ENCODE measurements around the gene METTL4. TPM values are rescaled to one million over a fixed set of nuclear protein-coding genes. Genes with fewer than 3 reads are reported as not detected.

The METTL4 gene
- total RNA-seq, 1 donor = 10.5 TPM

DNA sequence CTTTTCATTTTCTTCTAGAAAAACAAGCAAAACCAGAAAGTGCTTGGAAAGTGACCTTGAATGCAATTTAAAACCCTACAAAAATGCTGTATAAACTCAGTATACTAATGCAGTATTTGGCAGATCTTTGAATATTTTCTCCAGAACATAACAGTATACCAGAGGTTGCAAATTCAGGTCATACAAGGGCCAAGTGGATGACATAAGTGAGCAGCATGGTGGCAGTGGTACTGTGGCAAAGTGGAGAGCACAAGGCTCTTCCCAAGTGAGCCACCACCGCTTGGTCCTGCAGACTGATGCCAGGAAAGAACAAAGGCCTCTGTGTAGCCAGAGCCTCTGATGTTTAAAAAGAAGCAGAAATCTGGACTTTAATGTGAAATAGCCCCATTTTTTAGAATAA is 33.1 kb downstream of the METTL4 start:
- peaks cover 26% of the 10 kb centered on the region for H3K4me1 ChIP-seq (ENCODE audit: insufficient read depth, low read length)
- H3K27me3 ChIP-seq (ENCODE audit: insufficient read depth, low read length) = no peaks in the 10 kb centered on the region
- TF ChIP-seq, protein P1, sequence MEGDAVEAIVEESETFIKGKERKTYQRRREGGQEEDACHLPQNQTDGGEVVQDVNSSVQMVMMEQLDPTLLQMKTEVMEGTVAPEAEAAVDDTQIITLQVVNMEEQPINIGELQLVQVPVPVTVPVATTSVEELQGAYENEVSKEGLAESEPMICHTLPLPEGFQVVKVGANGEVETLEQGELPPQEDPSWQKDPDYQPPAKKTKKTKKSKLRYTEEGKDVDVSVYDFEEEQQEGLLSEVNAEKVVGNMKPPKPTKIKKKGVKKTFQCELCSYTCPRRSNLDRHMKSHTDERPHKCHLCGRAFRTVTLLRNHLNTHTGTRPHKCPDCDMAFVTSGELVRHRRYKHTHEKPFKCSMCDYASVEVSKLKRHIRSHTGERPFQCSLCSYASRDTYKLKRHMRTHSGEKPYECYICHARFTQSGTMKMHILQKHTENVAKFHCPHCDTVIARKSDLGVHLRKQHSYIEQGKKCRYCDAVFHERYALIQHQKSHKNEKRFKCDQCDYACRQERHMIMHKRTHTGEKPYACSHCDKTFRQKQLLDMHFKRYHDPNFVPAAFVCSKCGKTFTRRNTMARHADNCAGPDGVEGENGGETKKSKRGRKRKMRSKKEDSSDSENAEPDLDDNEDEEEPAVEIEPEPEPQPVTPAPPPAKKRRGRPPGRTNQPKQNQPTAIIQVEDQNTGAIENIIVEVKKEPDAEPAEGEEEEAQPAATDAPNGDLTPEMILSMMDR (IDR thresholded peaks at IDR 0.05; ENCODE audit: extremely low read depth, low read depth, low read length) = no peak
- peak overlapping the region; percentile 14 for H2AFZ ChIP-seq (ENCODE audit: low read length)
- H3K27ac ChIP-seq (ENCODE audit: low read depth, low read length) = peak overlapping the region; percentile 35
- H4K20me1 ChIP-seq (ENCODE audit: insufficient read depth, low read length) = no peaks in the 10 kb centered on the region
- no peak overlapping the region for H3K4me2 ChIP-seq (ENCODE audit: insufficient read depth, low read length)
- no peak for DNase-seq (ENCODE audit: insufficient read length, low spot score, missing footprints)
- no peak overlapping the region for H3K4me3 ChIP-seq (ENCODE audit: insufficient read depth, low read length)
- no peaks in the 10 kb centered on the region for H3K79me2 ChIP-seq (ENCODE audit: insufficient read depth, low read length)
- no peaks in the 10 kb centered on the region for H3K36me3 ChIP-seq (ENCODE audit: insufficient read depth, low read length)
- no peaks in the 10 kb centered on the region for H3K9me3 ChIP-seq (ENCODE audit: low read depth, low read length)

DNA sequence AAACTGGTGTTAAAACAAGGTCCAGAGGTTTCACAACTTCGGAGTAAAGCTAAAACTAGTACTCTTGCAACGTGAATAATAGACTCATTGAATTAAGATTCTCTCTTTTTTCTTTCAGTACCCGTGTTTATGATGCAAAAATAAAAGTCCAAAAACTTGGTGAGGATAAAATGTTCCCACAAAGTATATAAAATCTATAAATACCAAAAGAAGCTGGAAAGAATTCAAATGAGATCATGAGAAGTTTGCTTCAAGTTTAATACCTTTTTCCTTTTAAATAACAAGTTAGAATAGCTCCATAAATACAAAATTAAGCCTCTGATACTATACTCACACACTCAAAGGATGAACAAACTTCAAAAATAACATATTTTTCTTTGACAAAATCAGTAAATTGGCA is 34.0 kb downstream of the METTL4 start:
- Histone ChIP-seq H3K9me3 (ENCODE audit: low read depth, low read length) (no peaks in the 10 kb centered on the region), H3K27ac (ENCODE audit: low read depth, low read length) (peak overlapping the region; percentile 58), H3K4me3 (ENCODE audit: insufficient read depth, low read length) (no peak overlapping the region), H3K79me2 (ENCODE audit: insufficient read depth, low read length) (no peaks in the 10 kb centered on the region), H3K4me1 (ENCODE audit: insufficient read depth, low read length) (peaks cover 26% of the 10 kb centered on the region), H3K4me2 (ENCODE audit: insufficient read depth, low read length) (no peak overlapping the region), H3K27me3 (ENCODE audit: insufficient read depth, low read length) (no peaks in the 10 kb centered on the region), H2AFZ (ENCODE audit: low read length) (no peak overlapping the region), H3K36me3 (ENCODE audit: insufficient read depth, low read length) (no peaks in the 10 kb centered on the region), H4K20me1 (ENCODE audit: insufficient read depth, low read length) (no peaks in the 10 kb centered on the region)
- DNase-seq (ENCODE audit: insufficient read length, low spot score, missing footprints) = no peak
- TF ChIP-seq, protein P1 (IDR thresholded peaks at IDR 0.05; ENCODE audit: extremely low read depth, low read depth, low read length) = no peak

DNA sequence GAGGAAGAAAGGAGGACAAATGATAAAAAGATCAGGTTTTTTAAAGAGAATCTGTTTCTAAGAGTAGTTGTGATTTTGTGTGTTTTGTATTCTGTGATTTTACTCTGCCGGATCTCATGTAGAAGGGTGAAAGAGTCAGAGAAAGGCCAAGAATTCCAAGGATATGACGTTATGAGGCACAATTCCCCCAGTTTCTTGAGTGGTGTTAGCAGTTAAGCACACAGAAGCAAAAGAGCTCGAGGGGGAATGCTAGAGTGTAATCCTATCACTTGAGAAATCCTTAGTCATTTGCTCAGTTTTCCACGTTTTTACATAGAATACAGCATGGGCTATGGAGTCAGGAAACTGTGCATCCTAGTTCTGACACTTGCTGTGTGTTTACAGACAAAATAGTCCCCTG is 34.8 kb downstream of the METTL4 start:
- Histone ChIP-seq H3K79me2 (ENCODE audit: insufficient read depth, low read length) (no peaks in the 10 kb centered on the region), H3K9me3 (ENCODE audit: low read depth, low read length) (no peaks in the 10 kb centered on the region), H3K27me3 (ENCODE audit: insufficient read depth, low read length) (no peaks in the 10 kb centered on the region), H4K20me1 (ENCODE audit: insufficient read depth, low read length) (no peaks in the 10 kb centered on the region), H3K4me3 (ENCODE audit: insufficient read depth, low read length) (no peak overlapping the region), H3K36me3 (ENCODE audit: insufficient read depth, low read length) (no peaks in the 10 kb centered on the region), H3K4me2 (ENCODE audit: insufficient read depth, low read length) (peak overlapping the region; percentile 23), H3K4me1 (ENCODE audit: insufficient read depth, low read length) (peaks cover 26% of the 10 kb centered on the region), H2AFZ (ENCODE audit: low read length) (peak overlapping the region; percentile 21), H3K27ac (ENCODE audit: low read depth, low read length) (peak overlapping the region; percentile 58)
- DNase-seq (ENCODE audit: insufficient read length, low spot score, missing footprints) = peak; percentile 55
- TF ChIP-seq, protein P1 (IDR thresholded peaks at IDR 0.05; ENCODE audit: extremely low read depth, low read depth, low read length) = no peak

DNA sequence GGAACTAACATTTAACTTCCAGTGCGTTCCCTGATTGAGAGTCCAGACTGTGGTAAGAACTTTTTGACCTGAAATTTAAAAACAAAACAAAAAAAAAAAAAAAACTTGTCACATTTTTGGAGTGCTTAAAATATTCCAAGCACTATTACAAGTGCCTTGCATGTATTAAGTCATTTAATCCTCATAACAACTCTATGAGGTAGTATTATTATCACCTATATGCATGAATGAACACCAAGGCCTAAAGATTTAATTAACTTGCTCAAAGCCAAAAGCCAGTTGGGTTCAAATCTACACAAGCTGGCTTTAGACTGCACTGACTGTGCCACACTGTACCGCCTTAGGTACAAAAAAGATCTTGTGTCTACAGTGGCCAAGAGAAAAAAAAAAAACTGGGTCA is 35.2 kb downstream of the METTL4 start:
- Histone ChIP-seq H3K27ac (ENCODE audit: low read depth, low read length) (peak overlapping the region; percentile 58), H3K4me1 (ENCODE audit: insufficient read depth, low read length) (peaks cover 26% of the 10 kb centered on the region), H3K4me3 (ENCODE audit: insufficient read depth, low read length) (no peak overlapping the region), H3K79me2 (ENCODE audit: insufficient read depth, low read length) (no peaks in the 10 kb centered on the region), H3K9me3 (ENCODE audit: low read depth, low read length) (no peaks in the 10 kb centered on the region), H4K20me1 (ENCODE audit: insufficient read depth, low read length) (no peaks in the 10 kb centered on the region), H3K36me3 (ENCODE audit: insufficient read depth, low read length) (no peaks in the 10 kb centered on the region), H3K4me2 (ENCODE audit: insufficient read depth, low read length) (peak overlapping the region; percentile 23), H2AFZ (ENCODE audit: low read length) (peak overlapping the region; percentile 21), H3K27me3 (ENCODE audit: insufficient read depth, low read length) (no peaks in the 10 kb centered on the region)
- no peak for DNase-seq (ENCODE audit: insufficient read length, low spot score, missing footprints)
- TF ChIP-seq, protein P1 (IDR thresholded peaks at IDR 0.05; ENCODE audit: extremely low read depth, low read depth, low read length) = no peak

Data from osteoblast (primary cell).